ENCODE results near the gene UBASH3A.

UBASH3A gene

DNA sequence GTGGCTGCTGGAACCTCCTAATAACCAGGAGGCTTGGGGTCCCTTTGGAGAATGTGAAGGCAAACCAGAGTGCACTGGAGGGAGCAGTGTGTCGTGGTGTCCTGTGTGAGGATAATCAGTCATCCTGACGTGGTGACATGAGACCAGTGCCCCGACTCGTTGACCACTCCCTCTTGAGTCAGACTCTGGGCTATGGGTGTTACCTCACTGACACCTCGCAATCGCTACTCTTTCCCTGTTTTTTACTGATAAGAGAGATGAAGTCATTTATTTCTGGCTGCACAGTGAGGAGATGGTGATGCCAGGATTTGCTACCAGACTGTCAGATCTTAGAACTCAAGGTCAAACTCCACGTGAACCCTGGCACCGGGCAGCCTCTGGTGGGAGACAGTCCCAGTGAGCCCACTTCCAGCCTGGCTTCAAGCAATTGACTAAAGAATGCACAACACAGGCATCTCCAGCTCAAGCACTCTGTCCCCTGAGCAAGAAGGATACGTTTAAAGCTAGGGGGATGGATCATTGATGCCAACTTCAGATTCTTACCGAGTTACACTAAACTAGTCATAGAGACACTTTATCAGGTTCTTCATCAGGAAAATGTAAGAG lies 30.3 kb downstream of the UBASH3A start:
- DNase-seq, result no peak

DNA sequence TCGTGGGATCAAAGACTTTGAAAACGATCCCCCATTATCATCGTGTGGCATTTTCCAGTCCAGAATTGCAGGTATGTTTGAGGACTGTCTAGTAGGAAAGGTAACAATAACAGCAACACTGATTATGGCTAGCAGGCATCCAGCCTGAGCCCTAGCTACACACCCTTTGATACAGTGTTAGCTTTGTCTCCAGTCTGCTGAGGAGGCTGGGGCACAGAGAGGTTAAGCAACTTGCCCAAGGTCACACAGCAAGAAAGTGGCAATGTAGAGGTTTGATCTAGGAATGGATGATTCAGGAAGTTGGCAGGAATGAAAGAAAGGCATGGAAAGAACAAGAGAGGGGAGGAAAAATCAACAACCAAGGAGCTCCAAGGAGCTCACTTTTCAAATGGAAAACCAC lies 31.2 kb downstream of the UBASH3A start:
- no peak for DNase-seq

DNA sequence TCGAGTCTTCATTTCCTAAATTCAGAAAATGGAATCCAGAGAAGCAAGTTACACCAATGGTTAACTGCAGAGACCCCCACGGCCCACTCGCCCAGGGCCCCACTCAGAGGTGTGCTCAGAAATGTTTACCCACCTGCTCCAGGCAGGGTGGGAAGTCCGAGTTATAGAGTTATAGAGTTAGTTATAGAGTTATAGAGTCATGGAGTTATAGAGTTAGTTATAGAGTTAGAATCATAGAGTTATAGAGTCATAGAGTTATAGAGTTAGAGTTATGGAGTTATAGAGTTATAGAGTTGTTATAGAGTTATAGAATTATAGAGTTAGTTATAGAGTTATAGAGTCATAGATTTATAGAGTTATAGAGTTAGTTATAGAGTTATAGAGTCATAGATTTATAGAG lies 31.7 kb downstream of the UBASH3A start:
- no peak for DNase-seq

DNA sequence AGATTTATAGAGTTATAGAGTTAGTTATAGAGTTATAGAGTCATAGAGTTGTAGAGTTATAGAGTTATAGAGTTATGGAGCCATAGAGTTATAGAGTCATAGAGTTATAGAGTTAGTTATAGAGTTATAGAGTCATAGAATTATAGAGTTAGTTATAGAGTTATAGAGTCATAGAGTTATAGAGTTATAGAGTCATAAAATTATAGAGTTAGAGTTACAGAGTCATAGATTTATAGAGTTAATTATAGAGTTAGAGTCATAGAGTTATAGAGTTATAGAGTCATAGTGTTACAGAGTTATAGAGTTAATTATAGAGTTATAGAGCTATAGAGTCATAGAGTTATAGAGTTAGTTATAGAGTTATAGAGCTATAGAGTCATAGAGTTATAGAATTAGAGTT lies 32.1 kb downstream of the UBASH3A start:
- DNase-seq, result no peak

DNA sequence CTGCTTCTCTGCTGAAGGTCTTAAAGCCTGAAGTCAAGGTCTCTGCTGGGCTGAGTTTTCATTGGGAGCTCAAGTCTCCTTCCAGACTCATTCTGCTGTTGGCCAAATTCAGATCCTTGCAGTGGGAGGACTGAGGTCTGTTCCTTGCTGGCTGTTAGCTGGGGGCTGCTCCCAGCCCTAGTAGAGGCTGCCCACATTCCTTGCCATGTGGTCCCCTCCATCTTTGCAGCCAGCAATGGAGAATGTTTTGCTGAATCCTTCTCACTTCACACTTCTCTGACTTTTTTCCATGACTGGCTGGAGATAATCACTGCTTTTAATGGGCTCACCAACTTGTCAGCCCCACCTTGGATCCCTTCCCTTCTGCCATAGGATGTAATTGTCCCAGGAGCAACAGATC lies 33.2 kb downstream of the UBASH3A start:
- no peak for DNase-seq

DNA sequence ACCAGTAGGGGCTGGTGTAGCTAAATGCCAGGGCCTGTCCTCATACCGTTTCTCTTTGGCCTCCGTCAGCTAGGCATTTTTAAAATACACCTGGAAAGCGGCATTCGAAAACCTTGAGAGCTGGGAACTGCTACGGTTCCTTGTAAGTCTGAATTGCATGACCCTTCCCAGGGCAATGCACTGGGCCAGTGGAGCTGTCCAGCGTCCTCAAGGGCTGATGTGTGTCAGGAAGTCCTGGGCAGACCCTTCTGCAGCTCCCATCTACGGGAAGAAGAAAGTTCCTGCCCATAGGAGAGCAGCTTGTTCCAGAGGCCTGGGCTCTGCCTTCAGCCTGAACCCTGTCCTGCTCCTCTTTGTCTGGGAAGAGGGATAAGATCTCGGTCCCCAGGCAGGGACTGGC lies 34.1 kb downstream of the UBASH3A start:
- DNase-seq, result no peak

DNA sequence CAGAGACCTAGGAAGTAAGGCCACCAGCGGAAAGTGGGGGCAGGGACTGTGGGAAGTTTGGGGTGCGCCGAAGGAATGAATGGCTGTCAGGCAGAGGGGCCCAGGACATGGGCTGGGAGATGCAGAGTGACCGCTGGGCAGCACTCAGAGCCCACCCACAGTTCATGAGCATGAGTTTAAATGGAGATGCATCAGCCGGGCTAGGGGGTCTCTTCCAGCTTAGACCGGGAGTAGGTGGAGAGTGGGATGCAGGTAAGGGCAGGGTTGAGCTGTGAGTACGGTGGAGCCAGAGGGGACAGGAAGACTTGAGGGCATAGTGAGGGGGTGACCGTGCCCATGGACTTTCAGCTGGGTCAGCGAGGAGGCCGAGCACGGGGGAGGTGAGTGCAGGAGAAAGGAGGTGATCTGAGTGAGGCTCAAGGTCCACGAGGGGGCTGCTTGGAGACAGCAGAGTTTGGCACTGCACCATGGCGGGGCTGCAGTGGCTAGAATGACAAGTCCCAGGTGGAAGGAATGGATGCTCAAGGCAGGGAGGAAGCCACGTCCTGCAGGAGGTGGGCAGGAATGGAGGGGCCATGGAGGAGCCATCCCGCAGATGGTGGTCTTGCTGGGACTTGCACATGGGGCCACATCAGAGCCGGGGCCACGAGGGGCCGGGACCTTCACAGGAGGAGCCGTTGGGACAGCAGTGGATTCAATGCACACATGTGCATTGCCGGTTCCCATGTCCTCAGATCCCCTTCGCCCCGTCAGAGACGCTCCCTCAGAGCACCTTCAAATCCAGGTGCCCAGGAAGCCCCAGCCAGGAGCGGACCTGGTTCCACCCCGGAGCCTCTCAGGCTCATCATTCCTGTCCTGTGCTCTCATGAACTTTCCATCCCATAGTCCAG lies 34.9 kb downstream of the UBASH3A start:
- no peak for DNase-seq

DNA sequence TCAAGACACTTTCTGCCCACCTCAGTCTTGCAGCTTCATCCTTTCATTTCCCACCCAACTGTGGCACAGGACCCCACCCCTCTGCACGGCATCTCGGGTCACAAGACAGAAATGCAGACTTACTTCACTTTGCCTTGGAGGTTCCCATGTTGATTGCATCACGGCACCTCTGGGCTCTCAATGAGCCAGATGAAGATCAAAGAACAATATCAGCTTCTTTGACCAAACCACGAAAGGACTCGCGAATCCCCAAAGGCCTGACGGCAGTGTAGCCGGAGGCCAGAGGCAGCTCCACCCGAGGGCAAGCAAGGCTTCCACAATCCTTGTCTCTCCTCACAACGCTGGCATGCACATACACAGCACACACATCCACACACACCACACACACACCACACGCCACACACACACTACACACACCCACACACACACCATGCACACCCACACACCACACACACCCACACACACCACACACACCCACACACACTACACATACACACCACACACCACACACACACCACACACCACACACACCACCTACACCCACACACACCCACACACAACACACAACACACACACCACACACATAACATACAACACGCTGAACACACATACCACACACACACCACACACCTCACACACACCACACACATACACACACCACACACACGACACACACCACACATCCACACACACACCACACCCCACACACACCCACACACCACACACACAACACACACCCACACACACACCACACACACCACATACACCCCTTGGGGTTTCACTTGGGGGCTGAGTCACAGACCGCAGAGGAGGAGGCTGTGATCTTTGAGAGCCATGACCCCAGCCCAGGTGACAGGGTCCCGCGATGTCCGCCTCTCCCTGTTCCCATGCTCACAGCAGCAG lies 35.8 kb downstream of the UBASH3A start:
- no peak for DNase-seq

DNA sequence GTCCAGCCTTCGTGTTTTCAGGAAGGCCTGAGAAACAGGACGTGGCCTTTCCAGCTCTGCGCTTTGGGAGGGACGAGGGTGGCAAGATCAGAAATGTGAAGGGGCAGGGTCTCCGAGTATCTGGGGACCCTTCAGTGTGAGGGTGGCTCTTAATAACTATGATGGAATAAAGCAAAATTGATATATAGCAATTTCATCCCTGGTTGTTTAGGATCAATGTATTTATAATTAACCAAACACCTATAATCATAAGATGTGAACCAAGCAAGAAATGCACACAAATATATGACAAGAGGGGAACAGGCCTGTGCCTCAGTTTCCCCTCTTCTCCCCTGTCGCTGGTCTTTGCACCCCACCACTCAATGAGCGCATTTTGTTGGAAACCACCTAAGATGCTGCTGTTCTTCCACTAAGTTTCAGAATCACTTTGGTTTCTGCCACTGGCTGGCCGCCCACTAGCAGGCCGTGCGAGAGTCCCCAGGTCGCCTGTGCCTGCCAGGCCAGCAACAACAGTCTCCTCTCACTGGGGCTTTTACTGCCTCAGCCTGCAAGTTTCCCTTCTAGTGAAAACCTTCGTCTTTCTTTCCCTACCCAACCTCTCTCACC lies 36.6 kb downstream of the UBASH3A start:
- no peak for DNase-seq

DNA sequence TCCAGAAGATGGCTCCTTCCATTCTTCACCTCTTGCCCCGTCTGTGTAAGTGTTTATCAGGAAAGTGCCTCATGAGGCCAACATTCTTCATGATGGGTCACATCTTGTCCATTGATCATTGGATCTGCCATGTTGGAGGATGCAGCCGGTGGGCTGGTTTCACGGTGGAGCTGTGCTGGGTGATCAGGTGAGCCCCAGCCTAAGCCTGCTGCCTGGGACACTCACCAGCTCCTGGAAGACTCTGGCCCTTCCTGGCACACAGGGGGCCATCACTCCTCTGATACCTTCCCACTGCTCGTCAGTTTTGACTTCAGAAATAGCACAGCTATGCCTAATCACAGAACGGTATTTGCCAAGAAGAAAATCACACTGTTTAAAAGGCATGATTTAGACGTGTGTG lies 38.3 kb downstream of the UBASH3A start:
- DNase-seq, result no peak

DNA sequence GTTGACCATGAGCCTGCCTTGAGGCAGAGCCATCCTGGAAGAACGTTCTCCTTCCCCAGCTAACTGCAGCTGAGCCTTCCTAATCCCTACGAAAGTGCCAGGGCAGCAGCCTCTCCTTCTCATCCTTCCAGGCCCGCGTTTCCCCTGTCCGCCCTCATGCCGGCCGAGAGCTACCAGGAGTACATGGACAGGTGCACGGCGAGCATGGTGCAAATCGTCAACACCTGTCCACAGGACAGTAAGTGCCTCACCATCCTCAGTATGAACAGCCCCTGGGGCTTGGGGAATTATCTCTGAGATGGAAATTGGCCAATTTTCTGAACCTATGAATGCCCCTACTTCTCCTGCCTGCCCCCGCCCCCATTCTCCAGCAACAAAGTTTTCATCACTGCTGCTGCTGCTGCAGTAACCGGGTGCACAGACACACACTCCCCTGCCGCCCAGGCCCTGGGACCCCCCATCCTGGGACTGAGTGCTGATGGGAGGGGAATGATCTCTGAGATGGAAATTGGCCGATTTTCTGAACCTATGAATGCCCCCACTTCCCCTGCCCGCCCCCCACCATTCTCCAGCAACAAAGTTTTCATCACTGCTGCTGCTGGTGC lies 39.6 kb downstream of the UBASH3A start:
- no peak for DNase-seq

DNA sequence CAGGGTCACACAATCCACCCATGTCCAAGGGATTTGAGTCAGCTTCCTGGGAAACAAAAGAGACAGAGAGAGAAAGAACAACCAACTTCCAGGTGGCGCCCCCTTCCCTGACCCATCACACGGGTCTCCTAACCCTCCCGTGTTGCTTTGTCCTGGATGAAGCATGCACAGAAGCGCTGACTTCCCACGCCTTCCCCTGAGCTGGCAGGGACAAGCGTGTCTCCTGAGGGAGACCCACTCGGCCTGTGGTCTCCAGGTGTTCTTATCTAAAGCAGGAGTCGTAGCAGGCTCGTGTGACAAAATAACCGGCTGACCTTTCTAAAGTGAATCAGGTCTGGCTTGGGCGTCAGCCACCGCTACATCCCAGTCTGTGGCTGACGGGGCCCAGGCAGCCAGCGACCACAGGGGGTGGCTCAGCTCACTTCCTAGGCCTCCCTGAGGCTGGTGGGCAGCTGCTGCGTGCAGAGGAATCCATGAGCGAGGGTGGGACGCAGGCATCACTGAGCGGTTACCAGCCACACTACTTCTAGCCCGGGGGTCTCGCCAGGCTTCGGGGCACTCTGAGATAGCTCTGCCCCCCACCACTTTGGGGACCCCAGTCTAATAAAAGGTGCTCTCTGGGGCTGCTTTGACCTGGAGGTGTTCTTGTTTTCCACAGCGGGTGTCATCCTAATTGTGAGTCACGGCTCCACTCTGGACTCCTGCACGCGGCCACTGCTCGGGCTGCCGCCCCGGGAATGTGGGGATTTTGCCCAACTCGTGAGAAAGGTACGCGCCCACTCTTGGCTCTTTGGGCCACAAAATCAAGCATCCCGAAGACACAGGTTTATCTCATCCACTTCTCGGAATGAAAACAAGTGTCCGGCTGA lies 40.4 kb downstream of the UBASH3A start:
- DNase-seq, result no peak

DNA sequence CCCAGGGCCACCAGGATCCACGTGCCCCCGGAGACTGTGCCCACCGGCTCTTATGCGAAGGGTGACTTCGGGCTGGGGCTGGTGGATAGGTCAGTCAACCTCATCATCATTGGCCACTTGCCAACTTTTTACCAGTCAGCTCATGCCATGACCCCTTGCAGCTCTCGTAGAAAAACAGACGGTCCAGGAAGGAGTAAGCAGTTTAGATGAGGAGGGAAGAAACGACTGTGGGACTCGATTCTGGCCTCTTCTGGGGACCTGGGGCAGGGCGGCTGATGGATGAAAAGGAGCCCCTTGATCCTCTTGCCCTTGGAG lies 41.0 kb downstream of the UBASH3A start:
- no peak for DNase-seq

DNA sequence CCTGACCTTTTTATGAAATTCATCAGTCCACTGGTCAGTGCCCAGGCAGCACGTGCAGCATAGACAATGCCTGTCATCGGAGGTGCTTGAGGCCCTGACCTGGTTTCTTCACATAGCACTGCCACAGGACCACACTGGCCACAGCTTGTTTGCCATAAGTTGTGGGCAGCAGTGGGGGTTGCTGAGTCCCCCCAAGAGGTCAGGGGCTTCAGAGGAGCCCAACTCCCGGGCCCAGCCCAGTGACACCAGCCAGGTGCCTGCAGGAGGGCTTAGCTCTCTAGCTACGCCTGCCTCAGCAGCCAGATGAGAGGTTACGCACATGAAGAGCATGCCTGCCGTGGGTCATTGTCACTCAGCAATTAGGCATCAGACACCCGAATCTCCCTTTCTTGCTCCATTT lies 41.6 kb downstream of the UBASH3A start:
- no peak for DNase-seq

DNA sequence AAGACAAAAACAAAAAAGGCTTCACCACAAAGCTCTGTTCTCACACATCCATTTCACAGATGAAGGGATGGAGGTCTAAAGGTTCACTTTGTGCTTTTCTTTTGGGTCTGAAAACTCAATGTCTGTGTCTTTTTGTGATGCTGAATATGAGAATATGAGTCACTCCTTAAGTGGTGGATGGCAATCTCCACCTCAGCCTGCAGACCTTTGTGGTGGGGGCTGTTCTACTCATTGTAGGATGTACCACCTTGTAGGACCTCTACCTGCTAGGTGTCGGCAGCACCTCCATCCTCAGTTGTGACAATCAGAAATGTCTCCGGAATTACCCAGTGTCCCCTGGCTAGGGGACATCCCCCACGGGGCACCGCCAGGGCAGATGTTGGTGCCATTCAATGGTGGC lies 42.8 kb downstream of the UBASH3A start:
- DNase-seq, result no peak

DNA sequence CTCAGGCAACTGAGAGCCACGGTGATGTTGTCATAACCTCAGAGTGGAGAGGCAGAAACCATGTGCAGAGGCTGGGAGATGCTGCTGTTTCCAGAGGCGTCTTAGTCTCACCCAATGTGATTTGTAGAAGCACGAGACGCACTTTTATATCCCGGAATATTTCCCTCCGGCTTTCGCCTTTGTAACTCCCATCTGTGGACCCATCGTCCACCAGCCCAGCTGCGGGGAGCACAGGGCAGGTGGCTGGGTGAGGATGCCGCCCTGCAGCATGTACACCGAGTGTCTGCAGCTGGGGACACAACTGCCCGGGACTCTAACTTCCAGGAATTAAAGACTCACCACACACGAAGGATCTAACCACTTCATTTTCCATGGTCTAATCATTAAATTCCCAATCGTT lies 43.5 kb downstream of the UBASH3A start:
- DNase-seq, result no peak

DNA sequence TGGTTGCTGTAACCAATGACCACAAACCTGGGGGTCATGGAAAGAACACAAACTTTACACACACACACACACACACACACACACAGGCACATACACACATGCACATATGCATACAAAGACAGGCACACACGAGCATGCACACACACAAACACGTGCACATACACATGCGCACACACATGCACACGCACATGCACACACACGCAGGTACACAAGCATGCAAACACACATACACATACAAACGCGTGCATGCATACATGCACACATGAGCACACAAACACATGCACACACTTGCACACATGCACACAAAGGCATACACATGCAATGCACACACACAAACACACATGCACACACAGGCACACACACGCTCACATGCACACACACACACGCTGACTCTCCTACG lies 44.0 kb downstream of the UBASH3A start:
- DNase-seq, result no peak

DNA sequence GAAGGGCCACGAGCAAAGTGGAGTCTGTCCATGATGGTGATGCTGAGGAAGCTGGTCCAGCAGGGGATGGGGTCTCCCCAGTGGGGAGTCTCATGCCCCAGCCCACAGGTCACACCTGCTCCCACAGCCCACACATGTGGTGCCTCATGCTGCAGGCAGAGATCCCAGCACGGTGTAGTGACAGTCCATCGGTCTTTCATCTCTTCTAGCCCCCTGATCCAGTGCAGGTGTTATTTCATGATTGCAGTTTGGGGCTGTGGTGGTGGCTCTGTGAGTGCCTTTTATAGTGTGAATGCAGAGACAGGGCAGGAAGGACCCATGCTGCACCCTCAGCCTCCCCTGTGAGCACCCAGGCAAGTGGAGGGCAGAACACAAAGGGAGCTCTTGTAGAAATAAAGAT lies 45.0 kb downstream of the UBASH3A start:
- DNase-seq, result no peak

DNA sequence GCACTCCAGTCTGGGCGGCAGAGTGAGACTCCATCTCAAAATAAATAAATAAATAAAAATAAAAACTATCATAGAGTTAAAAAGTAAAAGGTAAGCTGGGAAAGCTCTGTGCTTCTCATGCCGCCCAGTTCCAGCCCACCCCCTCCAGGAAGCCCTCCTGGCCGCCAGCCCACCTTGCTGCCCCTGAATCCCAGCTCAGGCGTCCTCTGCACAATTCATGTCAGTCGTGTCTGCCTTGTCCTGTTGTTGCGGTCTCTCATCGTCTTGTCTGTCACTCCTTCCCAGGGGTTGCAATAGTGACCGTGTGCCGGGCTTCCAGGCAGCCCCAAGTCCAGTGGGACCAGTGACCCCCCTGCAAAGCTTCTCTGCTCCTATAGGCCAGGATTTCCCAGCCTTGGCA lies 48.2 kb downstream of the UBASH3A start:
- DNase-seq, result no peak

DNA sequence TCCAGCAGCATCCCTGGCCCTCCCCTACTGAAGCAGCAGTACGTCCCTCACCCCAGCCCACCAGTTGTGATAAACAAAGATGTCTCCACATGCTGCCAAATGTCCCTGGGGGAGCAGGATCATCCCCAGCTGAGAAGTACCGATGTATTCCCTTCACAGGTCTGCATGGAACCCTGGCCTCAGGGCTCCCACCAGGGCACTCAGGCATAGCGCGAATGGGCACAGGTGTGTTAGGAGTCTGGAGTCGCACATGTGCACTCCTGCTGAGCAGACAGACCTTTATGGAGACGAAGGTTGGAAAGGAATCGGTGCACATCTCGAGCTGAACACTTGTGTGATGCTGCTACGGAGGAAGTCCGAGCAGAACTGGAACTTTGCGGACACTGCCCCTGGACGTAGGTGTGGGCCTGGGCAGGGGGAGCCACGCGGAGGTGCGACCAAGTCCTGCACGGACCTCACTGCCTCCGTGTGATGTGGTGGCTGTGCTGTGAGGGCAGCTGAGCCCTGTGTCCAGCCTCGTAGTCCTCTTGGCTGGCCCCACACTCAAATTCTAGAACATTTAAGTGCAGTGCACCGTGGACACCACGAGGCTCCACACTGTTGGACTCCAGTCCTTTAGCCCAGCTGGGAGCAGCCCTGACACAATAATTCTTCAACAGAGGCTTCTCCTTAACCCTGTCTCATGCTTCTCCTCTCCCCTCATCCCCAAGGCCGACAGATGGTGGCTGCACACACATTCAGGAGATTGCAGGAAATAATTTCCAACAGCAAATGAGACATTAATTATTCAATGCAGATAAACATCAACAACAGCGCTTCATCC lies 48.9 kb downstream of the UBASH3A start:
- DNase-seq, result no peak
